C4-2B (cell line): ENCODE data around the gene ANKRD17.
A peak's percentile ranks its signal among the peaks of the same experiment; 100 is the strongest.

Experiments used
- H3K27ac ChIP-seq: fragments of 450-650 bp; 2 replicates; pipeline ENCODE4 v1.5.1; 2017
- ZFX ChIP-seq: fragments of 450-650 bp; IDR thresholded peaks from 2 replicates; pipeline ENCODE4 v1.6.1; 2017
- TF ChIP-seq, protein P1 (sequence below): fragments of 450-650 bp; conservative IDR thresholded peaks from 2 replicates; pipeline ENCODE4 v1.5.1; 2017; ENCODE audit warnings: mild to moderate bottlenecking

Gene ANKRD17

GRCh38 chr4:73069338-73070073, 189.1 kb downstream of the ANKRD17 start, which contains the start of gene COX18:
COX18 (minus strand) TSS chr4:73069716; CDS start chr4:73069649, 67 bp downstream.
- peak within 1 kb of the TSS; percentile 98 for H3K27ac ChIP-seq
- peak; percentile 95 for TF ChIP-seq ZFX
- TF ChIP-seq, protein P1, sequence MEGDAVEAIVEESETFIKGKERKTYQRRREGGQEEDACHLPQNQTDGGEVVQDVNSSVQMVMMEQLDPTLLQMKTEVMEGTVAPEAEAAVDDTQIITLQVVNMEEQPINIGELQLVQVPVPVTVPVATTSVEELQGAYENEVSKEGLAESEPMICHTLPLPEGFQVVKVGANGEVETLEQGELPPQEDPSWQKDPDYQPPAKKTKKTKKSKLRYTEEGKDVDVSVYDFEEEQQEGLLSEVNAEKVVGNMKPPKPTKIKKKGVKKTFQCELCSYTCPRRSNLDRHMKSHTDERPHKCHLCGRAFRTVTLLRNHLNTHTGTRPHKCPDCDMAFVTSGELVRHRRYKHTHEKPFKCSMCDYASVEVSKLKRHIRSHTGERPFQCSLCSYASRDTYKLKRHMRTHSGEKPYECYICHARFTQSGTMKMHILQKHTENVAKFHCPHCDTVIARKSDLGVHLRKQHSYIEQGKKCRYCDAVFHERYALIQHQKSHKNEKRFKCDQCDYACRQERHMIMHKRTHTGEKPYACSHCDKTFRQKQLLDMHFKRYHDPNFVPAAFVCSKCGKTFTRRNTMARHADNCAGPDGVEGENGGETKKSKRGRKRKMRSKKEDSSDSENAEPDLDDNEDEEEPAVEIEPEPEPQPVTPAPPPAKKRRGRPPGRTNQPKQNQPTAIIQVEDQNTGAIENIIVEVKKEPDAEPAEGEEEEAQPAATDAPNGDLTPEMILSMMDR, result no peak

- TF ChIP-seq, protein P1, result no peak
- TF ChIP-seq ZFX, result no peak
- peak overlapping the region; percentile 98 for H3K27ac ChIP-seq
Observed at GRCh38 chr4:73068491-73069337, 189.9 kb downstream of the ANKRD17 start.

GRCh38 chr4:73067971-73068394, 190.6 kb downstream of the ANKRD17 start:
- no peak overlapping the region for H3K27ac ChIP-seq
- TF ChIP-seq, protein P1, result no peak
- TF ChIP-seq ZFX, result no peak

- TF ChIP-seq, protein P1, result no peak
- no peak for TF ChIP-seq ZFX
- no peak overlapping the region for H3K27ac ChIP-seq
Observed at GRCh38 chr4:73066928-73067327, 191.7 kb downstream of the ANKRD17 start.

DNA sequence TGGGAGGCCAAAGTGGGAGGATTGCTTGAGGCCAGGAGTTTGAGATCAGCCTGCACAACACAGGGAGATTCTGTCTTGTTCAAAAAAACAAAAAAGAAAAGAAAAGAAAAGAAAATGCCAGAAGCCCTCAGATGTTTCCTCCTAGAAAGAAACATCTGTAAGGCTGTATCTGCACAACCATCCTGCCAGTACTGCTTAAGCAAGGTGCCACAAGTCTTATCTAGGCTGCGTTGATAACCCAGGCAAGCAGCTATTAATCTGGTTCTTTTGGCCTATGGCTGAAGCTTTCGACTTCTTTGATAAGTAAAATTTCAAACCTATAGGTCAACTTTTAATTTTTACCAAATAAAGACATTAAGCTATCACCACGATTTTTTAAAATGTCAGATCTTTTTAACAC, 192.2 kb downstream of the ANKRD17 start:
- no peak overlapping the region for H3K27ac ChIP-seq
- no peak for TF ChIP-seq ZFX
- TF ChIP-seq, protein P1, result no peak

DNA sequence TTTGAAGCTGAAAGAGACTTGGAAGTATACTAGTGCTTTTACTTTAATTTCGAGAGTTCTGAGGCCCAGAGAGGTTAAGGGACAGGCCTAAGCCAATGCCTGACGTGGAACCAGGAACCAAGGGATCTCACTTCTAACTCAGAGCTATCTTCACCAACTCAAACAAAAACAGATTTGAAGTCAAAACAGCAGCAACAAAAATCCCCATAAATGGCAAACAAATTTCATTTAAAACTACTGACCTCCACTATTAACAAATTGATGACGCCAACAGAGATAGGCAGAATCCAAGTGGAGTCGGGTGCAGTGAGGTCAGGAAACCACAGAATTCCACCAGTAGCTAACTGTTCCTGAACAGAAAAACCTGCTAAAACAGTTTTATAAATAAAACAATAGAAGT, 194.1 kb downstream of the ANKRD17 start:
- TF ChIP-seq, protein P1, result no peak
- TF ChIP-seq ZFX, result no peak
- H3K27ac ChIP-seq, result no peak overlapping the region
